Neuron (in vitro differentiated cells): Measurements from ENCODE around the gene OR8G1.
"Not testable (repeated sequence)": the region's sequence is repeated elsewhere in the genome, so short reads cannot be mapped to it uniquely, and the experiment has no call there.

ENCODE experiments used
- H2AFZ ChIP-seq: one replicate; pipeline ENCODE4 v1.6.1; 2013; ENCODE audit warnings: low read depth, mild to moderate bottlenecking, inconsistent platforms, low read length, moderate library complexity
- H3K27me3 ChIP-seq: one replicate; pipeline ENCODE4 v1.6.1; 2013; ENCODE audit warnings: low read length; ENCODE audit not compliant: insufficient read depth
- H3K36me3 ChIP-seq: one replicate; pipeline ENCODE4 v1.6.1; 2013; ENCODE audit warnings: low read length; ENCODE audit not compliant: insufficient read depth
- H3K4me1 ChIP-seq: one replicate; pipeline ENCODE4 v1.6.1; 2013; ENCODE audit warnings: low read length; ENCODE audit not compliant: insufficient read depth
- H3K4me3 ChIP-seq: 2 replicates; pipeline ENCODE4 v1.5.1; 2013; ENCODE audit warnings: mild to moderate bottlenecking, low read length, moderate library complexity
- H3K9me3 ChIP-seq: one replicate; pipeline ENCODE4 v1.6.1; 2013; ENCODE audit warnings: low read length

The OR8G1 gene

DNA sequence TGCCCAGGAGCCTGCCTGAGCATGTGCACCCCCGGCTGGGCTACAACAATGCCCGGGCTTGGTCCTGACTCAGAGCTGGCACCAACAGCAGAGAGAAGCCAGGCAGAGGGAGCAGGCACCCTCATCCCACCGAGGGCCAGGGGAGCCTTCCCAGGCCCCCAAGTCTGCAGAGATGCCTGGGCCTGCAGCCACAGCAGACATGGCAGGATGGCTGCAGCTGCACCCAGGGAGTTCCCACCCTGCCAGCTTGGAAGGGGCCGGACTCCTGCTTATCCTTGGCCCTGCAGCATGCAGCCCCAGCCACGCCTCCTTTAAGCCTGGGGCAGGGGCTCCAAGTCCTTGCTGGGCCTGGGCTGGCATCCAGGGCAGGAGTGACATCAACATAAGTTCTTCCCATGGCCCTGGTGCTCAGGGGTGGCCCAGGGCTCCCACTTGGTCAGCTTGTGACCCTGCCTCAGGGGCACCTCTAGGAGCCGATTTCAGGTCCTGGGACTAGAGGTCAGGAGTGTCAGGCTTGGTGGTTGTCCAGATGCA is 31.0 kb upstream of the OR8G1 start:
- no peaks in the 10 kb centered on the region for H3K9me3 ChIP-seq
- H3K27me3 ChIP-seq = no peaks in the 10 kb centered on the region
- H3K4me1 ChIP-seq = no peaks in the 10 kb centered on the region
- H2AFZ ChIP-seq = no peak overlapping the region
- H3K36me3 ChIP-seq = no peaks in the 10 kb centered on the region
- H3K4me3 ChIP-seq = no peak overlapping the region

DNA sequence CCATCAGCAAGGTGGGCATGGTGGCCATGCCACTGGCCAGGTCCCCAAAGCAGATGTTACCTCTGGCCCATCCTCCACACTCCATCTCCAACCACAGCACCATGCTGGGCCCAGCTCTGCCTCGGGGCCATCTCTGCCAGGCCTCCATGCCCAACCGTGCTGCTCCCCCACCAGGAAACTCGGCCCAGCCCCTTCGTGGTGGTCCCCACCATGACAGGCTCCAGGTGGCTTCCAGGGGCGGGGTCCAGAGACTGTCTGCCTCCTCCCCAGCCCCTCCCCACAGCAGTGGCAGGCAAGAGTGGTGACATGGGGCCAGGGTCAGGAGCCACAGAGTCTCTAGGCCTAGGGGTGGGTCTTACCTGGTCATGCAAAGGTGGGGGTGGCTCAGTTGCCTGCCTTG is 30.5 kb upstream of the OR8G1 start:
- Histone ChIP-seq H3K9me3 (no peaks in the 10 kb centered on the region), H3K4me3 (no peak overlapping the region), H3K36me3 (no peaks in the 10 kb centered on the region), H2AFZ (no peak overlapping the region), H3K4me1 (no peaks in the 10 kb centered on the region), H3K27me3 (no peaks in the 10 kb centered on the region)

DNA sequence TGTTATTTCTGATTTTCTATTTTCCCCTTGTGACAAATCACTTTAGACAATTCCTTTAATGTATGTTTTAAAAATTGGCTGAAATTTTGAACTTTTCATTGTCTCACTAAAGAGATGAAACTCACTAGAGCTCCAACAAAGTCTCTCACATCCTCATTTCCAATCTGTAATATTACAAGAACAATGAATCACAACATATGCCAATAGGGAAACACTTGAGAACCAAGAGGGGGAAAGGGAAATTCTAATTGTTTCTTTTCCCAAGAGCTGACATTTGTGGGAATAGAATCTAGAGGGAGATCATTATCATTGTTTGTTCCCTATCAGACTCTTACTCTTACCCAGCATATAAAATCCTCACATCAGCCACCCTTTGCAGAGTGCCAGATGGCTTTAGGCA is 29.6 kb upstream of the OR8G1 start:
- no peaks in the 10 kb centered on the region for H3K9me3 ChIP-seq
- H2AFZ ChIP-seq = no peak overlapping the region
- no peaks in the 10 kb centered on the region for H3K27me3 ChIP-seq
- H3K4me3 ChIP-seq = no peak overlapping the region
- H3K4me1 ChIP-seq = no peaks in the 10 kb centered on the region
- H3K36me3 ChIP-seq = no peaks in the 10 kb centered on the region

DNA sequence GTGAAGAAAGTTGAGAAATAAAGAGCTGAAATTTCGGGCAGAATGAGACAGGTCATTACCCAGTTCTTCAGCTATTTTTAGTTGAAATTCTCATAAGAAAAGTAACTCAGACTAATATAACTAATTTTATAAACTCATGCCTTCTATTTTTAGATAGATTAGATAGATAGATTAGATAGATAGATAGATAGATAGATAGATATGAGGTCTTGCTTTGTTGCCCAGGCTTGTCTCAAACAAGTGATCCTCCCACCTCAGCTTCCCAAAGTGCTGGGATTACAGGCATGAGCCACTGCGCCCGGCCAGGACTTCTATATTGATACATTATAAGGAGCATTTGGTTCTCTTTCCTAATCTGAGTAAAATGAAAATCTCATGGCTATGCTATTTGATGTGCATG is 26.9 kb upstream of the OR8G1 start:
- Histone ChIP-seq H3K36me3 (no peaks in the 10 kb centered on the region), H3K4me3 (no peak overlapping the region)

DNA sequence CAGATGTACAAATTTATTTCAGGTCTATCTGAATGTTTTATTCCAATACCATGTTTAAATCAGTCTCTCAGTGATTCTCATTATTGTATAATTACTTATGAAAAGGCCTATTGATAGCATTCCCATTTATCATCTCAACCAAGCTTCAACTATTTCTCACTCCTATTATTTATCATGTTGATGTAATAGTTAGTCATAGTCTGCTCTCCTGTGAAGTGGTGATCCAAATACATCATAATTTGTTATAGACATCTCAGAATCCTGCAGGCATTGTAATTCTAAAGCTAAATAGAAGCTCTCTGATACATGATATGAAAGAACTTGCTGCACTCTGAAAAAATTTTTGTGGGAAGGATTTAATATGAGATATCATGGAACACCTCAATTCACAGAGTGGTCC is 21.8 kb upstream of the OR8G1 start:
- H3K4me3 ChIP-seq = no peak overlapping the region
- H3K27me3 ChIP-seq = no peaks in the 10 kb centered on the region
- no peaks in the 10 kb centered on the region for H3K36me3 ChIP-seq
- no peak overlapping the region for H2AFZ ChIP-seq
- no peaks in the 10 kb centered on the region for H3K9me3 ChIP-seq
- H3K4me1 ChIP-seq = no peaks in the 10 kb centered on the region

More for the DNA sequence above, 26.9 kb upstream of the OR8G1 start:
- Histone ChIP-seq H3K4me1 (no peaks in the 10 kb centered on the region), H3K9me3 (no peaks in the 10 kb centered on the region), H3K27me3 (no peaks in the 10 kb centered on the region), H2AFZ (no peak overlapping the region)

DNA sequence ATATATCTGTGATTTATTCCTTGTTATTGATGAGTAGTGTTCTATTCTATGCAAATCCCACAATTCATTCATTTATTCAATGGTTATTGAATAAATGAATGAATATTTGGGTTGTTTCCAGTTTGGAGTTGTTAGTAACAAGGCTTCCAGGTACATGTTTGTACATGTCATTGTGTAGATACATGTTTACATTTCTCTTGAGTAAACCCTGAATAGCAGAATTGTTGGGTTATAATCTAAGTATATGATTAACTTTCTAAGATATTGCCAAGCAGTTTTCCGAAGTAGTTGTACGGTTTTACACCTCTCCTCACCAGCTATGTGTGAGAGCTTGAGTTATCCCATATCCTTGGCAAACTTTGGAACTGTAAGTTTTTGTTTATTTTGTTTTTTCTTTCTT is 18.5 kb upstream of the OR8G1 start:
- Histone ChIP-seq H3K27me3 (no peaks in the 10 kb centered on the region), H3K36me3 (no peaks in the 10 kb centered on the region), H3K9me3 (no peaks in the 10 kb centered on the region), H2AFZ (no peak overlapping the region), H3K4me1 (no peaks in the 10 kb centered on the region), H3K4me3 (no peak overlapping the region)

DNA sequence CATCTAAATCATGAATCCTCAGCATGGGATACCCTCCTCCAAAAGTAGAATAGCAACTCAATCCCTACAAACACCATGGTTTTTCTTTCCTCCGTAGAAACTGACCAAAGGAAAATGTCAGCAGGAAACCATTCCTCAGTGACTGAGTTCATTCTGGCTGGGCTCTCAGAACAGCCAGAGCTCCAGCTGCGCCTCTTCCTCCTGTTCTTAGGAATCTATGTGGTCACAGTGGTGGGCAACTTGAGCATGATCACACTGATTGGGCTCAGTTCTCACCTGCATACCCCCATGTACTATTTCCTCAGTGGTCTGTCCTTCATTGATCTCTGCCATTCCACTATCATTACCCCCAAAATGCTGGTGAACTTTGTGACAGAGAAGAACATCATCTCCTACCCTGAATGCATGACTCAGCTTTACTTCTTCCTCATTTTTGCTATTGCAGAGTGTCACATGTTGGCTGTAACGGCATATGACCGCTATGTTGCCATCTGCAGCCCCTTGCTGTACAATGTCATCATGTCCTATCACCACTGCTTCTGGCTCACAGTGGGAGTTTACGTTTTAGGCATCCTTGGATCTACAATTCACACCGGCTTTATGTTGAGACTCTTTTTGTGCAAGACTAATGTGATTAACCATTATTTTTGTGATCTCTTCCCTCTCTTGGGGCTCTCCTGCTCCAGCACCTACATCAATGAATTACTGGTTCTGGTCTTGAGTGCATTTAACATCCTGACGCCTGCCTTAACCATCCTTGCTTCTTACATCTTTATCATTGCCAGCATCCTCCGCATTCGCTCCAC is 16.1 kb upstream of the OR8G1 start:
- H3K27me3 ChIP-seq, H3K9me3 ChIP-seq, H2AFZ ChIP-seq, H3K4me3 ChIP-seq, H3K36me3 ChIP-seq, H3K4me1 ChIP-seq: not testable (repeated sequence)

DNA sequence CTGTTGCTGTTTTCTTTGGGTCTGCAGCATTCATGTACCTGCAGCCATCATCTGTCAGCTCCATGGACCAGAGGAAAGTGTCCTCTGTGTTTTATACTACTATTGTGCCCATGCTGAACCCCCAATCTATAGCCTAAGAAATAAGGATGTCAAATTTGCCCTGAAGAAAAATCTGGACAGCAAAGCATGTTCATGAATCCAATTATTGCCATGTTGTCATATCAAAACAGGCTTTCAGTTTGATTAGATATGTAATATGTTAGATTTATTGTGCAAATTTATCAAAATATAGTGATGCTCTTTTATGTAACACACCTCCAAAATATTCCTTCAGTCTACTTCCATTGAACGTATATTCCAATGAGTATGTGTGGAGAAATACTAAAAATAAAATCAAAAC is 15.4 kb upstream of the OR8G1 start:
- H3K4me3 ChIP-seq = no peak overlapping the region
- no peak overlapping the region for H2AFZ ChIP-seq
- no peaks in the 10 kb centered on the region for H3K36me3 ChIP-seq
- H3K4me1 ChIP-seq = no peaks in the 10 kb centered on the region
- H3K9me3 ChIP-seq = no peaks in the 10 kb centered on the region
- H3K27me3 ChIP-seq = peaks cover 2% of the 10 kb centered on the region

DNA sequence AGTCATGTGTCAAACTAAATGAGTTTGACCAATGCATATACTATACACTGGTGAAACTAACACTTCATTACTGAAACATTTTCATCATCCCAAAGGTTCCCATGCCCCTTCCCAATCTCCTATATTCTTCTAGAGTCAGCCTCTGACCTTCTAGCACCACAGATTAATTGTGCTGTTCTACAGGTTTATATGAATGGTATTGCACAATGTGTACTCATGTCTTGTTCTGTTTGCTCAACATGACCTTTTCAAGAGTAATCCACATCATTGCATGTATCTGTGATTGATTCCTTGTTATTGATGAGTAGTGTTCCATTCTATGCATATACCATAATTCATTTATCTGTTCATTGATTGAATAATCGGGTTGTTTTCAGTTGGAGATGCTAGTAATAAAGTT is 7.5 kb upstream of the OR8G1 start:
- H3K36me3 ChIP-seq = no peaks in the 10 kb centered on the region
- no peak overlapping the region for H2AFZ ChIP-seq
- no peak overlapping the region for H3K4me3 ChIP-seq
- no peaks in the 10 kb centered on the region for H3K4me1 ChIP-seq
- no peaks in the 10 kb centered on the region for H3K9me3 ChIP-seq
- peaks cover 2% of the 10 kb centered on the region for H3K27me3 ChIP-seq

DNA sequence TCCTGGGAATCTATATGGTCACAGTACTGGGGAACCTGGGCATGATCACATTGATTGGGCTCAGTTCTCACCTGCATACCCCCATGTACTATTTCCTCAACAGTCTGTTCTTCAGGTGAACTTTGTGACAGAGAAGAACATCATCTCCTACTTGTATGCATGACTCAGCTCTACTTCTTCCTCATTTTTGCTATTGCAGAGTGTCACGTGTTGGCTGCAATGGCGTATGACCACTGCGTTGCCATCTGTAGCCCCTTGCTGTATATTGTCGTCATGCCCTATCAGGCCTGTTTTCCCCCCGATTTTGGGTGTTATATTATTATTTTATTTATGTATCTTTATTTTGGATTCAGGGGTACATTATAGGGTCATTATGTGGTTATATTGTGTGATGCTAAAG is 2.4 kb upstream of the OR8G1 start:
- Histone ChIP-seq H3K4me1 (no peaks in the 10 kb centered on the region), H3K36me3 (no peaks in the 10 kb centered on the region), H3K4me3 (no peak overlapping the region), H2AFZ (no peak overlapping the region), H3K9me3 (no peaks in the 10 kb centered on the region), H3K27me3 (no peaks in the 10 kb centered on the region)

DNA sequence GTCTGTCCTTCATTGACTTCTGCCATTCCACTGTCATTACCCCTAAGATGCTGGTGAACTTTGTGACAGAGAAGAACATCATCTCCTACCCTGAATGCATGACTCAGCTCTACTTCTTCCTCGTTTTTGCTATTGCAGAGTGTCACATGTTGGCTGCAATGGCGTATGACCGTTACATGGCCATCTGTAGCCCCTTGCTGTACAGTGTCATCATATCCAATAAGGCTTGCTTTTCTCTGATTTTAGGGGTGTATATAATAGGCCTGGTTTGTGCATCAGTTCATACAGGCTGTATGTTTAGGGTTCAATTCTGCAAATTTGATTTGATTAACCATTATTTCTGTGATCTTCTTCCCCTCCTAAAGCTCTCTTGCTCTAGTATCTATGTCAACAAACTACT is 9.0 kb downstream of the OR8G1 start:
- H3K36me3 ChIP-seq, H3K27me3 ChIP-seq, H3K4me3 ChIP-seq, H2AFZ ChIP-seq, H3K9me3 ChIP-seq, H3K4me1 ChIP-seq: not testable (repeated sequence)

DNA sequence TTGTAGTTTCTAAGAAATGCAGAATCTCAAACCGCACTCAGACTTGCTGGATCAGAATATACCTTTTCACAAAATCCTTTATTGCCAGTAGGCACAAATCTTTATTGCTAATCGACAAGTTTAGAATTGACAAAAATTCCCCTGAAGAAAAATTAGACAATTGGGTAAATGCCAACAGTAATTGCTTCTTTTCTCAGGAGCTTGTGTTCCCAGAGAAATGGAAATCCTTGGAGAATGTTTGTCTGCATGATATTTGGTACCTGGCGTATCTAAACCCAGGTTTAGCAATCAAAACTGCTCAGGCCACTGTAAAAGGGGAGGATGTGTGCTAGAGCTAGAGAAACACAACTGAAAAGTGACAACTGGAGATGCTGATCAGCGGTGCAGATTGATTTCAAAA is 15.2 kb downstream of the OR8G1 start, which contains the start of gene OR8G5:
TSS of gene OR8G5 (plus strand) at position 301 of the 400 bp plus-strand sequence. CDS start 8,556 bp downstream, outside the sequence.
- H3K4me3 ChIP-seq = no peak within 1 kb of the TSS
- H3K27me3 ChIP-seq = no peaks in the 10 kb centered on the region
- no peaks in the 10 kb centered on the region for H3K36me3 ChIP-seq
- no peaks in the 10 kb centered on the region for H3K4me1 ChIP-seq
- no peaks in the 10 kb centered on the region for H3K9me3 ChIP-seq
- no peak within 1 kb of the TSS for H2AFZ ChIP-seq

DNA sequence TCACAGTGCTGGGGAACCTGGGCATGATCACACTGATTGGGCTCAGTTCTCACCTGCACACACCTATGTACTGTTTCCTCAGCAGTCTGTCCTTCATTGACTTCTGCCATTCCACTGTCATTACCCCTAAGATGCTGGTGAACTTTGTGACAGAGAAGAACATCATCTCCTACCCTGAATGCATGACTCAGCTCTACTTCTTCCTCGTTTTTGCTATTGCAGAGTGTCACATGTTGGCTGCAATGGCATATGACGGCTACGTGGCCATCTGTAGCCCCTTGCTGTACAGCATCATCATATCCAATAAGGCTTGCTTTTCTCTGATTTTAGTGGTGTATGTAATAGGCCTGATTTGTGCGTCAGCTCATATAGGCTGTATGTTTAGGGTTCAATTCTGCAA is 24.1 kb downstream of the OR8G1 start:
- not testable (repeated sequence) for H3K9me3 ChIP-seq, H3K4me1 ChIP-seq, H3K36me3 ChIP-seq, H3K4me3 ChIP-seq, H3K27me3 ChIP-seq, H2AFZ ChIP-seq

DNA sequence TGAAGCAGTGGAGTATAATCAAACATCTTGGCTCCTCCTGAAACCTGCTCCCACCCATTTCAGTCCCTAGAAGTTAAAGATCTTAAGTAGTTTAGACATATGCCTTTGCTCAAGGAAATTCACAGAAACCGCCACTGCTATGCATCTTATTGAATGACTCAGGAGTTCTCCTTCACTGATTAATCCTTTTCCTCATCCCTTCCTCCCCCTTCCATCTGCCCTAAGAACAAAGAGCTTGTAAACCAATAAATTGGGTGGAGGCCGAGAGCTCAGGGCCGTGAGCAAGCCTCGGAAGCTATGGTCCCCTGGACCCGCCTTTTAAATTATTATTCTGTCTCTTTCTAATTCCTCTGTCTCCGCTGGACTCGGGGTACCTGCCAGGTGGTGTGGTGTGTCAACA is 30.0 kb downstream of the OR8G1 start:
- not testable (repeated sequence) for H3K4me1 ChIP-seq, H3K27me3 ChIP-seq, H3K36me3 ChIP-seq, H3K4me3 ChIP-seq, H3K9me3 ChIP-seq, H2AFZ ChIP-seq
